Measurements from ENCODE around the gene STKLD1. TPM values are rescaled to one million over a fixed set of nuclear protein-coding genes. Genes with fewer than 3 reads are reported as not detected.

STKLD1 gene
- polyA plus RNA-seq, 2 of the 4 experiments (the other 2 are of a cell fraction), result 1.1 to 1.2 TPM

DNA sequence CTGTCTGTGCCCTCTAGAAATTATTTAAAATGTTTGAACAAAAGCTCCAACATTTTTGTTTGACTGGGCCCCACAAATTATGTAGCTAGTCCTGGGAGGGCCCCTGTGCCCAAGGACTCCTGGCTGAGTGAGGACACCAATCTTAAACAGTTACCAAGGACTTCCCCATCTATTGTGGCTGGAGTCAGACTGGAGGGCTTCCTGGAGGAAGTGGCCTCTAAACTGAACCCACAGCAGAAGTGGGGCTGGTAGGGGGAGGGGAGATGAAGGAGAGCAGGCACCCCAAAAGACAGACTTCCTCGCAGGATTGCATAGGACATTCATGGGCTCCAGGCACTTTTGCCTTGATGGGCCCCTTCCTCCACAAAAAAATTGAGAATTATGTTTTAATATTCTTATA, 54.1 kb downstream of the STKLD1 start:
- H3K27ac ChIP-seq, result no peak overlapping the region
- no peak for ATAC-seq
- H3K4me3 ChIP-seq, result no peak overlapping the region
- H3K4me1 ChIP-seq, result peaks cover 6% of the 10 kb centered on the region; the same call in 1 of the 3 replicates
- CTCF ChIA-PET, result interaction anchor here (0.6 to 2.9 kb wide), 11 partner anchors 9 to 997 kb away, joined by 3 to 13 read pairs (median 4); no protein-coding TSS in a partner anchor
- peak; percentile 94 for TF ChIP-seq ZFP36 (IDR thresholded peaks at IDR 0.05; ENCODE audit: borderline replicate concordance, partially characterized antibody)
- no peak for TF ChIP-seq SREBF2 (IDR thresholded peaks at IDR 0.05)
- H3K4me2 ChIP-seq, result no peak overlapping the region
- 72% methylated on average over 1 of the region's 1 CpG for WGBS (ENCODE audit: missing lambda C conversion rate)
- POLR2A ChIA-PET, result no interaction called here
- H3K9me3 ChIP-seq, result no peaks in the 10 kb centered on the region
- no peak for DNase-seq (ENCODE audit: low read depth in 1 of 2, low spot score in 1 of 2)
- FAIRE-seq, result no peak

DNA sequence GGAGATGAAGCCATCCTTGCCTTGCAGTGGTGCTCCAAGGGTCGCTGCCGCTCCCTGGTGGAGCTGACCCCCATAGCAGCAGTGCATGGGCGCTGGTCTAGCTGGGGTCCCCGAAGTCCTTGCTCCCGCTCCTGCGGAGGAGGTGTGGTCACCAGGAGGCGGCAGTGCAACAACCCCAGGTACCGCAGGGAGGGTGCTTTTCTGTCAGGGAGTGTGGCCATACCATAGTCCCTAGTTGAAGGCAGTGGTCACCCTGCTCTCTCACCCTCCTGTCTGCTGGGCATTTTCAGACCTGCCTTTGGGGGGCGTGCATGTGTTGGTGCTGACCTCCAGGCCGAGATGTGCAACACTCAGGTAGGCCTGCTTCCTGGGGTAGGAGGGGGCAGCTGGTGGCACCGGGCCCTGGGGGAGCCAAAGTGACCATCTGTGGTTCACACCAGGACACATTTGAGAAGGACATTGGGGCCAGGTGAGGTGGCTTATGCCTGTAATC, 57.2 kb downstream of the STKLD1 start:
- whole genome bisulfite sequencing (ENCODE audit: missing lambda C conversion rate), result 54% methylated on average over 7 of the region's 11 CpGs

More for the DNA sequence above, 57.2 kb downstream of the STKLD1 start:
- Histone ChIP-seq H3K9me3 (no peaks in the 10 kb centered on the region), H3K4me1 (no peaks in the 10 kb centered on the region; the same call in 2 of the 3 replicates), H3K27ac (no peak overlapping the region), H3K4me2 (no peak overlapping the region), H3K4me3 (no peak overlapping the region)
- FAIRE-seq (no peak), DNase-seq (ENCODE audit: low read depth in 1 of 2, low spot score in 1 of 2) (no peak), ATAC-seq (no peak)
- TF ChIP-seq EHMT2 (IDR thresholded peaks at IDR 0.05; ENCODE audit: low read depth), result no peak
- TF ChIP-seq POLR2A (IDR thresholded peaks at IDR 0.05; ENCODE audit: low read length), result no peak
- no peak for TF ChIP-seq ZNF302 (CRISPR knock-in tag; IDR thresholded peaks at IDR 0.05)
- TF ChIP-seq MAFK (IDR thresholded peaks at IDR 0.05; ENCODE audit: partially characterized antibody), result no peak
- no peak for TF ChIP-seq JUNB (IDR thresholded peaks at IDR 0.05)
- TF ChIP-seq FOXS1 (CRISPR knock-in tag; IDR thresholded peaks at IDR 0.05), result no peak
- TF ChIP-seq CTCF (IDR thresholded peaks at IDR 0.05), result no peak
- no peak for TF ChIP-seq RAD21 (conservative IDR thresholded peaks at IDR 0.05 in 1 of 2, IDR thresholded peaks at IDR 0.05 in 1 of 2)
- TF ChIP-seq, protein P1, sequence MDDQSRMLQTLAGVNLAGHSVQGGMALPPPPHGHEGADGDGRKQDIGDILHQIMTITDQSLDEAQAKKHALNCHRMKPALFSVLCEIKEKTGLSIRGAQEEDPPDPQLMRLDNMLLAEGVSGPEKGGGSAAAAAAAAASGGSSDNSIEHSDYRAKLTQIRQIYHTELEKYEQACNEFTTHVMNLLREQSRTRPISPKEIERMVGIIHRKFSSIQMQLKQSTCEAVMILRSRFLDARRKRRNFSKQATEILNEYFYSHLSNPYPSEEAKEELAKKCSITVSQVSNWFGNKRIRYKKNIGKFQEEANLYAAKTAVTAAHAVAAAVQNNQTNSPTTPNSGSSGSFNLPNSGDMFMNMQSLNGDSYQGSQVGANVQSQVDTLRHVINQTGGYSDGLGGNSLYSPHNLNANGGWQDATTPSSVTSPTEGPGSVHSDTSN (IDR thresholded peaks at IDR 0.05), result no peak
- TF ChIP-seq ZSCAN20 (CRISPR knock-in tag; IDR thresholded peaks at IDR 0.05), result no peak
- TF ChIP-seq HMGXB4 (CRISPR knock-in tag; IDR thresholded peaks at IDR 0.05; ENCODE audit: borderline replicate concordance), result no peak
- TF ChIP-seq FOSB (CRISPR knock-in tag; IDR thresholded peaks at IDR 0.05), result no peak
- no peak for TF ChIP-seq MAZ (IDR thresholded peaks at IDR 0.05; ENCODE audit: borderline replicate concordance, low read depth, low read length)
- no peak for TF ChIP-seq ATOH8 (CRISPR knock-in tag; IDR thresholded peaks at IDR 0.05; ENCODE audit: low read depth)
- CTCF ChIA-PET, result interaction anchor here (1.5 kb wide), 1 partner anchor 10 kb away, joined by 3 read pairs; no protein-coding TSS in a partner anchor
- POLR2A ChIA-PET, result no interaction called here

All from A549 (cell line).